ENCODE data around the gene AHDC1. TPM values are rescaled to one million over a fixed set of nuclear protein-coding genes. Genes with fewer than 3 reads are reported as not detected.

The AHDC1 gene
- total RNA-seq, 1 donor from 2014 or later: 40.1 TPM

- H3K9me3 ChIP-seq (replicated peaks): no peaks in the 10 kb centered on the region
- no peaks in the 10 kb centered on the region for H3K36me3 ChIP-seq
- intact Hi-C loops (cut with micrococcal nuclease): no loop called here
- no peak for TF ChIP-seq CTCF (IDR thresholded peaks at IDR 0.05; ENCODE audit: borderline replicate concordance)
- no peak for DNase-seq
- H3K27ac ChIP-seq (replicated peaks): peak overlapping the region; percentile 98
- no peak overlapping the region for H3K4me3 ChIP-seq
- H3K4me1 ChIP-seq: peaks cover 100% of the 10 kb centered on the region
- no peaks in the 10 kb centered on the region for H3K27me3 ChIP-seq (ENCODE audit: low read depth)
These were observed 15.4 kb downstream of the AHDC1 start for GRCh38 chr1:27588256-27589232.

- H3K4me3 ChIP-seq: no peak overlapping the region
- no peak for DNase-seq
- peak overlapping the region; percentile 8 for H3K27ac ChIP-seq (replicated peaks)
- intact Hi-C loops (cut with micrococcal nuclease): no loop called here
- H3K4me1 ChIP-seq: peaks cover 100% of the 10 kb centered on the region
- no peaks in the 10 kb centered on the region for H3K27me3 ChIP-seq (ENCODE audit: low read depth)
- no peak for TF ChIP-seq CTCF (IDR thresholded peaks at IDR 0.05; ENCODE audit: borderline replicate concordance)
- no peaks in the 10 kb centered on the region for H3K36me3 ChIP-seq
- H3K9me3 ChIP-seq (replicated peaks): no peaks in the 10 kb centered on the region
These were observed 18.3 kb downstream of the AHDC1 start for GRCh38 chr1:27585684-27586083.

GRCh38 chr1:27584453-27584852 lies 19.5 kb downstream of the AHDC1 start:
- Histone ChIP-seq H3K4me3 (no peak overlapping the region), H3K9me3 (replicated peaks) (no peaks in the 10 kb centered on the region), H3K27ac (replicated peaks) (peak overlapping the region; percentile 30), H3K27me3 (ENCODE audit: low read depth) (no peaks in the 10 kb centered on the region), H3K4me1 (peaks cover 100% of the 10 kb centered on the region), H3K36me3 (no peaks in the 10 kb centered on the region)
- TF ChIP-seq CTCF (IDR thresholded peaks at IDR 0.05; ENCODE audit: borderline replicate concordance): no peak
- intact Hi-C loops (cut with micrococcal nuclease): no loop called here
- no peak for DNase-seq

- Histone ChIP-seq H3K36me3 (no peaks in the 10 kb centered on the region), H3K4me3 (no peak overlapping the region), H3K27me3 (ENCODE audit: low read depth) (no peaks in the 10 kb centered on the region), H3K4me1 (peaks cover 99% of the 10 kb centered on the region), H3K9me3 (replicated peaks) (no peaks in the 10 kb centered on the region), H3K27ac (replicated peaks) (peak overlapping the region; percentile 97)
- intact Hi-C loops (cut with micrococcal nuclease): no loop called here
- no peak for TF ChIP-seq CTCF (IDR thresholded peaks at IDR 0.05; ENCODE audit: borderline replicate concordance)
- no peak for DNase-seq
These were observed 20.5 kb downstream of the AHDC1 start for GRCh38 chr1:27583479-27583878.

- intact Hi-C loops (cut with micrococcal nuclease): no loop called here
- Histone ChIP-seq H3K4me3 (no peak overlapping the region), H3K4me1 (peaks cover 99% of the 10 kb centered on the region), H3K27ac (replicated peaks) (peak overlapping the region; percentile 97), H3K36me3 (no peaks in the 10 kb centered on the region), H3K9me3 (replicated peaks) (no peaks in the 10 kb centered on the region), H3K27me3 (ENCODE audit: low read depth) (no peaks in the 10 kb centered on the region)
- TF ChIP-seq CTCF (IDR thresholded peaks at IDR 0.05; ENCODE audit: borderline replicate concordance): no peak
- DNase-seq: peak; percentile 53
These were observed 22.1 kb downstream of the AHDC1 start for GRCh38 chr1:27581823-27582243.

All from left ventricle myocardium inferior (tissue), 1 donor.